IMR-90 (cell line): ENCODE results near the gene HNRNPLL.

Experiments used
- MAZ ChIP-seq: IDR thresholded peaks from 2 replicates; pipeline ENCODE4 v1.6.1; 2012; ENCODE audit warnings: low read depth, mild to moderate bottlenecking, low read length, improper control_type of control experiment, moderate library complexity, borderline replicate concordance
- POLR2A ChIP-seq: IDR thresholded peaks from 2 replicates; pipeline ENCODE4 v1.6.1; 2012; ENCODE audit warnings: mild to moderate bottlenecking, low read depth, low read length
- RFX5 ChIP-seq: IDR thresholded peaks from 2 replicates; pipeline ENCODE4 v1.8.0; 2012; ENCODE audit warnings: low read depth, mild to moderate bottlenecking, low read length, moderate library complexity
- TF ChIP-seq, protein P1 (sequence below): conservative IDR thresholded peaks from 2 replicates; pipeline ENCODE4 v1.5.1; 2012; ENCODE audit warnings: mild to moderate bottlenecking, low read depth, low read length, improper control_type of control experiment
- TF ChIP-seq, protein P2 (sequence below): fragments of 150-350 bp; IDR thresholded peaks from 2 replicates; pipeline ENCODE4 v1.6.1; 2017; ENCODE audit warnings: mild to moderate bottlenecking, antibody characterized with exemption, low read length, low read depth

DNA sequence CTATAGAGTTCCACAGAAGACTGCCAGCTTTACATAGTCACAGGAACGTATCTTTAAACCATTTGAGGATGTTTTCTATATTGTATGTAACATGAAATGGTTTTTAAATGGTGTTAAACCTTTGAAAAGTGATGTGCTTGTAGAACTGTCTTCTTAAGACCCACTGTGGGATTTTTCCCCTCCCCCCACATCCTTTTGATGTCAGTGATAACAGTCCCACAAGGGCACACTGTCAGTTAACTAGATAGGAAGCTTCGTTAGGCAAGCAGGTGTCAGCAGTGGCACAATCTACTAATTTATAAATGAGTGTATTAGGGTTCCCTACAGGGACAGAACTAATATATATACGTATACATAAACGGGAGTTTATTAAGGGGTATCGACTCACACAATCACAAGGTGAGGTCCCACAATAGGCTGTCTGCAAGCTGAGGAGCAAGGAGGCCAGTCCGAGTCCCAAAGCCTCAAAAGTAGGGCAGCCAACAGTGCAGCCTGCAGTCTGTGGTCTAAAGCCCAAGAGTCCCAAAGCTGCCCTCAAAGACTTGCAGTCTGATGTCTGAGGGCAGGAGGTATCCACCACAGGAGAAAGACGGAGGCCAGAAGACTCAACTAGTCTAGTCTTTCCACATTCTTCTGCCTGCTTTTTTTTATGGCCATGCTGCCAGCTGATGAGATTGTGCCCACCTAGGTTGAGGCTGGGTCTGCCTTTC is 23.8 kb upstream of the HNRNPLL start:
- TF ChIP-seq, protein P1, sequence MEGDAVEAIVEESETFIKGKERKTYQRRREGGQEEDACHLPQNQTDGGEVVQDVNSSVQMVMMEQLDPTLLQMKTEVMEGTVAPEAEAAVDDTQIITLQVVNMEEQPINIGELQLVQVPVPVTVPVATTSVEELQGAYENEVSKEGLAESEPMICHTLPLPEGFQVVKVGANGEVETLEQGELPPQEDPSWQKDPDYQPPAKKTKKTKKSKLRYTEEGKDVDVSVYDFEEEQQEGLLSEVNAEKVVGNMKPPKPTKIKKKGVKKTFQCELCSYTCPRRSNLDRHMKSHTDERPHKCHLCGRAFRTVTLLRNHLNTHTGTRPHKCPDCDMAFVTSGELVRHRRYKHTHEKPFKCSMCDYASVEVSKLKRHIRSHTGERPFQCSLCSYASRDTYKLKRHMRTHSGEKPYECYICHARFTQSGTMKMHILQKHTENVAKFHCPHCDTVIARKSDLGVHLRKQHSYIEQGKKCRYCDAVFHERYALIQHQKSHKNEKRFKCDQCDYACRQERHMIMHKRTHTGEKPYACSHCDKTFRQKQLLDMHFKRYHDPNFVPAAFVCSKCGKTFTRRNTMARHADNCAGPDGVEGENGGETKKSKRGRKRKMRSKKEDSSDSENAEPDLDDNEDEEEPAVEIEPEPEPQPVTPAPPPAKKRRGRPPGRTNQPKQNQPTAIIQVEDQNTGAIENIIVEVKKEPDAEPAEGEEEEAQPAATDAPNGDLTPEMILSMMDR, result no peak
- TF ChIP-seq MAZ (no peak), RFX5 (no peak), POLR2A (no peak)
- TF ChIP-seq, protein P2, sequence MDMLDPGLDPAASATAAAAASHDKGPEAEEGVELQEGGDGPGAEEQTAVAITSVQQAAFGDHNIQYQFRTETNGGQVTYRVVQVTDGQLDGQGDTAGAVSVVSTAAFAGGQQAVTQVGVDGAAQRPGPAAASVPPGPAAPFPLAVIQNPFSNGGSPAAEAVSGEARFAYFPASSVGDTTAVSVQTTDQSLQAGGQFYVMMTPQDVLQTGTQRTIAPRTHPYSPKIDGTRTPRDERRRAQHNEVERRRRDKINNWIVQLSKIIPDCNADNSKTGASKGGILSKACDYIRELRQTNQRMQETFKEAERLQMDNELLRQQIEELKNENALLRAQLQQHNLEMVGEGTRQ, result no peak
